GM18498 (cell line): ENCODE results near the gene ARHGAP15.

Experiments
- ATAC-seq: cut with Tn5 transposase; IDR thresholded peaks from one replicate; pipeline ENCODE4 v1.9.1; 2021; ENCODE audit warnings: mild to moderate bottlenecking, moderate library complexity; ENCODE audit not compliant: unreplicated experiment

The ARHGAP15 gene

DNA sequence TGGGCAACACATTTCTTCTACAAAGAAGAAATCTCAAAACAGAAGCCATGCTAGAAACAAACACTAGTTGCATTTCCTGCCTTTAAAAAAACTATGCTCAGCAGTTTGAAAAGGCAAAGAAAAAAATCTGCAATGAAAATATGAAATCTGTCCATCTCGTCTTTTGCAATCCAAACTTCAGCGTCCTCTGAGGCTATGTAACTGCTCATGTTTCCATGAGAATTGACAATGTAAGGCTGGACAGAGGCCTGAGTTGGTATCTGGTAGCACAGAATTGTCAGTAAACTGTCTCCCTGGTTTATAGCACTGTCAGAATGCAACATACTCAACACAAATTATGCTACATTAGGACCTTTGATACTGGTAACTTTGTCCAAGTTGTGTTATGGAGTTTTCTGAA, 429.9 kb downstream of the ARHGAP15 start:
- no peak for ATAC-seq

DNA sequence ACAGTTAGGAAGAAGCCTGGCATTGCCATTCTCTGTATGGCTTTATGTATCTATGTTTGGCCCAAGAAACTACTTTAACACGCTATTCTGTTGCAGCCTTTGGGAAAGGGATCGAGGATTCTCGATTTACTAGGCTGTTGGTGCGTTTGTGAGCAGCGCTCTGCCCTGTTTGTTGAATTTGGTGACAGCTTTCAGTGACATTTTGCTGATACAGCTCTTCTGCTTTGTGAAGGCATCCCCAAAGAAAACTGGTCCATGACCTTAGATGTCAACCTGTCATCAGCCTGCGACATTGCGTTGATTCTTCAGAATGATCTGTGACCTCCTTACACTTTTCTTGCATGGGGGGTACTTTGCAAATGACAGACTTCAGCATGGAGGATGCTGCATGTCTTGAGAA, 431.5 kb downstream of the ARHGAP15 start:
- ATAC-seq = no peak

DNA sequence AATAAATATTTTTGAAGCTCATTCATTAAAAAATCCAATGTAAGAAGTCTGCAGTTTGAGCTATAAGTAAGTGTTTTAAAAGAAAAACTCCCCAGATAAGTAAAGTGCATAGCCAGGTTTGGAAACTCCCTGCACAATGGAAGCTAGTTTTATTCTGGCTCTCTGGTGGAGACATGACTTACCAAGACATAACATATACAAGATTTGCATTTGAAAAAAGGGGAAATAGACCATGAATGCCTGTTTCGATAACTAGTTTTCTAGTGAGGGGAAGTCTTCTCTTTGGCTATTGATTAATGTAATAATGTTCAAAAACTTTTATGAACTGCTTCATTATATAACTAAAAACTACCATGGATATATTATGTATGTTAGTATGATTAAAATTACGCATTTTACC, 435.2 kb downstream of the ARHGAP15 start:
- ATAC-seq = peak; percentile 91

DNA sequence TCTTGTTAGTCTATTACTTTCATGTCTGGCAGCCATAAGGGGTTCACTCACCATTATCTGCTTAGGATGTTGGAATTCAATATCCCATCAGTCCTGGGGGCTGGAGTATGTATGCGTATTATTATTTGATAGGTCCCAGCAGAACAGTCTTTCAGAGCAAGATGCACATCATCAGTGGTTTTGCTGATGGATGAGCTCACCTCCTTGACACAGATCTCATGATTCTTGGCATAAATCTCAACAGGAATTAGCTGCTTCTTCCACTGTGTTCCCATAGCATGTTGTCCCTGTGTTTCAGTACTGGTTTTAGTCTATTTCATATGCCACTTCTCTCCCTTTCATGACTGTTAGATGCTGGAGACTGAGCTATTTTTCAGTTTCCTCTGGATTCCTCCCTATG, 442.5 kb downstream of the ARHGAP15 start:
- no peak for ATAC-seq

DNA sequence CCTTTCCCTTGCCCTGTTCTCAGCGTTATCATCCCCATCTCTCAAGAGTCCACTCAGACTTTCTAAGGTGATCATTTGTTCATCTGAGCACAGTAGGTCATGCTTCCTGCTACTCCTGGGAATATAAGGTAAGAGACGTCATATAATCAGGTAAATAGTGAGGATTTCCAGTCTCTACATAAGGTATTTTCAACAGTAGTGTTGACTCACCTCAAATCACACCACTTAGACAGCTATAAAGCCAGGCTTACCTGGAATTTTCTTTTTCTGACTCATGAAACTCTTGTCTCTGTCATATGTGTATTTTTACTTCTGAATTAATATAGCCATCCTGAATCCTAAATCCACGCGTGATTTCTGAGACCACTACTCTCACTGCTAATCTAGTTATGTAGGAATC, 443.2 kb downstream of the ARHGAP15 start:
- ATAC-seq = no peak

DNA sequence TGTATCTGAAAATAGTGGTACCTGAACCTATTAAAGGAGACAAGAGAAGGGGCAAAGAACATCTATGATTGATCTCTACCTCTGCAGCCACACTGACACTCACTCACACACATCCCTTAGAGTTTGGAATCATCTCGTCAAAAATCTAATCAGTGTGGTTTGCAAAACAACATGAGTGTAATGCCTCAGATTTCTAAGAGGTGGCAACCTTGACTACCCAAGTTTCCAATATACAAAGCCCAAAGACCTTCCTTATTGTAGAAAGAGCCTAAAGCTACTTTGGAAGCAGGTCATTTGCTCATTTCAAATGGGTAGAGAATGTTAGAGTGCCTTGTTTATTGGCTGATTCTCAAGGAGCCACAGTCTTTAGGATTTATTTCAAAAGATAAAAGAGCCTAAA, 444.9 kb downstream of the ARHGAP15 start:
- ATAC-seq = no peak

DNA sequence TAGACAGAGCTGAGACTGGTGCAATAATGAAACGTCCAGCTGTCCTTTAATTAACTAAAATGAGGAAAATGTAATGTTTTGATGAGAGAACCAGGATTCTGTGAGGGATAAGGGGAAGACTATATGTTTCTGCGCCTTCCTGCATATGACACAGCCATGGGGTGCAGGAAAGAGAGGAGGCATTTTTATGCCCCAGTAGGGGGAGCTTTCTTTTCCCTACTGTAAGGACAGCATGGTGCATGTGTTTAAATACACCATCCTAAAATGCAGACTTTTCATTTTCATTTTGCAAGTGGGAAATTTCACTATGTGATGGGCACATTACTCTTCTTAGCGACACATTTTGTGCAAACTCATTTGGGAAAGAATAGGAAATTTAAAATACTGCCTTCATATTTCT, 446.1 kb downstream of the ARHGAP15 start:
- no peak for ATAC-seq

DNA sequence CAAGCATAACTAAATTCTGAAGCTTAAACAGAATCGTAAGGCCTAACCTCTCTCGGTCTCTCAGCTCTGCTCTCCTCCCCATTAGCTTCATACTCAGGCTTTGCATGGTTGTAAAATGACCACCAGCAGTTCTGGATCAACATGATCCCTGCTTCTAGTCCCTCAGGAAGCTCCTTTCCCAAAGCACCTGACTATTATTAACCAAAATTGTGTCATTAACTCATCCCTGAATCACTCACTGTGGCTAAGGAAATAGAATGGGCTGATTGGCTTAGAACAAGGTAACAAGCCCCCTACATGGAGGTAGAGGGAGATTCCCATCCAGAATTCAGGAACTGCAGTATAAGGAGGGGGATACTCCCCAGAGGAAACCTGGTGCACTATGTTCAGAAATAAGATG, 448.3 kb downstream of the ARHGAP15 start:
- ATAC-seq = no peak

DNA sequence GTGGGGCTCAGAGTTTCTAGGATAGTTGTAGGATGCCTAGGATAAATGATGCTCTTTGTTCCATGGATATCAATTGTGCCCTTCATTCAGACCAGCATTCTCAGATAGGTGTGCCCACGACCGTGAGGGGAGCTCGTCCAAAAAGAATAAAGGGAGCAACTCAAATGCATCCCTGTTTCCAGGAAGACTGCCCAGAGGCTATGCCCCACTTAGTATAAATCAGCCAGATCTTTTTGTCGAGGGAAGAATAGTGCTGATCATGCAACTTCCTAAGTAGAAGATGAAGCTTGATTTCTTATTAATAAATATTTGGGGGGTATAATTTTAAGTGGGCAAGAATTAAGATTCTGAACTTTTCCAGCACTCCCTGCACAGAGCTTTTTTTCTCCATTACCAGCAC, 450.2 kb downstream of the ARHGAP15 start:
- ATAC-seq = no peak

DNA sequence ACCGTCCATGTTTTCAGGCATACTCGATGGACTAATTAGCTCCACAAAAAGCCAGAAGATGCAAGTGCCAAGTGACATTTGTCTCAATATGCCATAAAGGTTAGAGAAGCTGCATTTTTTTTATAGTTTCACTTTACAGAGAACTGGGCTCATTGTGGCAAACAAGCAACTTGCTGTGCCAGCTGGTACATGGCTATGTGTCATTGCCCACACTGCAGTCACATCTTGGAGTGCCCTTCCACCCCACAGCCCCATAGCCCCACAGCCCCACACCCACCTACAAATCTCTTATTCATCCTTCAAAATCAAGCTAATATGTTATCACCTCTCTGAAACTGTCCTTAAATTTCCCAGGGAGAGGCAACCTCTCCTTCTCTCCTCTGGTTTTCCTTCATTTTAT, 451.9 kb downstream of the ARHGAP15 start:
- no peak for ATAC-seq

DNA sequence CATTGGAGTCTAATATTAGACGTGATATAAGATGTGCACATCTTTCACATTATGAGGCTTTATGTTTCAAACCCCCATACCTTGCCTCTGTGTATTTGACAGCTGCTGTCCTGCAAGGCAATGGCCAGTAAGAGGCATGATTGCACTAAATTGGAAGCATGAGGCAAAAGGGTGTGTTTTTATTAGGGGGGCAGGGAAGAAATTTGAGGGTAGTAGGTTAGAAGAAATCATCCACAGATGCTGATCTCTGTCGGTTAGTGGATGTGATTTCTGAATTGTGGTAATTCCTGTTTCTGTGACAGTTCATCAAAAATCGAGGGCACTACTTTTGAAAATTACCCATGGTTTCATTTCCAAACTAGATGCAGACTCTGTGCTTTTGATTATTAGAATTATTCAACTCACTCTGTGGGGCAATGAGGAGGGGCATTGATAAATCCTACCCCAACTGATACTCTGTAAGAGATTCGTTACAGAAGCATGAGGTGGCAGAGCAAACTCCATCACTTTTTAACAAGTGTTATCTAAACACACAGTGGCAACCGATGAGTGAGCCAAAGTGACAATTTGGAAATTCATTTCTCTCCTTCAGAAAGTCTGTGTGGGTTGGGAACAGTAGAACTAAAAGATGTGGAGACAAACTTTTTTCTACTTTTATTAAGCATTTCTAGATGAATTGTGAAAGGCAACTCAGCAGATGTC, 453.0 kb downstream of the ARHGAP15 start:
- no peak for ATAC-seq

DNA sequence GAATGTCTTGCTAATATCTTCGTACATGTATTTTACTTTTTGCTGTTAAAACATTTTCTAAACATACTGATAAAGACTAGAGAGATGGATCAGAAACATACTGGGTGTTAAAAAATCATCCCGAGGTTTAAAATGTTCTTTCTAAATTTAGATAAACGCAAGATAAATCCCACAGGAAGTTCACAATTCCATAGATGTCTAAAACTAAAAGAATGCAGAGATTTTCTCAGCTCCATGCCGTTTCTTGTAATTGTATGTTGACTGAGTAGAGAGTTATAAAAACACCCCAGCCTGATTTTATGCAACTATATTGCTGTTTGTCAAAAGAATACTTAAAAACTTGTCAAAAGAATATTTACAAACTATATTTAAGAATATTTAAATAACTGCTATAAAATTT, 455.7 kb downstream of the ARHGAP15 start:
- ATAC-seq = no peak

DNA sequence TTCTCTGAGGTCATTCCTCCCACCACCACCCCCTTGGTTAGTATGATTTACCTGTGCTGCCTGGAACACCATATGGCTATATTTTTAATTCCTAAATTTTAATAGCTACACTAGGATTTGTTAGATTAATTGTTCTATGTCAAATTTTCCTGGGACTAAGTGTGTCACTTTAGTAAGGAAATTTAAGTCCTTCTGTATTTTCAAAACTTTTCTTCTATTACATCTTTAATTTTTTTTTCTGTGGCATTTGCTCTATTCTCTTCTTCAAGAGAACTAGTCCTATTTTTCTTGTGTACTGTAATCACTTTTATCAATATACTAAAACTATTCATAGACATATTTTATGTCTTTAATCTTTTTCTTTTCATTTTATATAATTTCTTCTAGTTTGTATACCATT, 456.9 kb downstream of the ARHGAP15 start:
- no peak for ATAC-seq

DNA sequence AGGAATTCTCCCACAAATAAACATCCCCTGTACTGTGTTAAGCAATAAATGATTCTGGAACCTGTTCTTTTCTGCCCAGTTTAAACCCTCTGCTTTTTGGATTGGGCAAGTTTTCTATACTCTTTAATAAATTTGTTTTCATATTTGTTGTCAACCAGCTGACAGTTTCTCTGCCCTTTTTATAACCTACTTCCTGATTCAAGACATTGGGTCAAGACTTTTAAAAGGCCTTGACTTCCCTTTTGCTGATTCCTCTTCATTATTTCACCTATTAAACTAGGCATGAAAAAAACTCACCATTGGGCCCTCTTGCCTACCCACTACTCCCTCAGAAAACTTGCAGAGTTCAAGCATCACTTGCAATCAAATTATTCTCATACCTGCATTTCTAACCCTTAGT, 459.5 kb downstream of the ARHGAP15 start:
- no peak for ATAC-seq

DNA sequence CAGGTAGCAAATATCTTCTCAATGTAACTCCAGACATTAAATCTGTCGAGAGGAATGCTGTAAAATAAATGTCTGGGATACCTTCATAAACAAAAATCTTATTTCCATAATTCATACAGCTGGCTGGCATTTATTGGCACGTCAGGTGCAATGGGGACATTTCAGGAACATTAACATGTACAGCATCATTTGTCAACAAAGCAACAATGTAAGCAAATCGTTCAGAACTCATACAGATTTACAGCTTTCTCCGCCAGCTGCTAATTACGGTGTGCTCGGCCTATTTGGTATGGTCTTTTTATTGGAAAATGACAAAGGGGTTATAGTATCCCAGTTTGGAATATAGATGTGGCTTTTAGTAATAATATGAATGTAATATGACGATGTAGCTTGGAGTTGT, 464.9 kb downstream of the ARHGAP15 start:
- no peak for ATAC-seq

DNA sequence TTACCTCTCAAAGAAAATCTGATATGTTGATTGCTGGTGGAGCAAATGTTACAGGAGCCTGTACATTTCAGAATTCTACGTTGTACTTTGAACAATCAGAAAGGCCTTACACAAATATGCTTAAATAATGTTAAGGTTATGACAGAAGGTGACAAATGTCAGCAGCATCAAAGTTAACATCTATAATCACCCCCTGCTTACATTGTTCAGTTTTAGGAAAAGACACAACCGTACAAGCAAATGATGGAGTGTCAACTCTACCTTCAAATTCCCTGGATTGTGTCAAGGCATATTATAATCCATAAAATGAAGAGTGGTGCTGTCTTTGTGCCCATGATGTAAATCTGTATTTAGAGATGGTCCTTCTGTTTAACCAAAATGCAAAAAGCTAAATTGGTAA, 465.5 kb downstream of the ARHGAP15 start:
- no peak for ATAC-seq

DNA sequence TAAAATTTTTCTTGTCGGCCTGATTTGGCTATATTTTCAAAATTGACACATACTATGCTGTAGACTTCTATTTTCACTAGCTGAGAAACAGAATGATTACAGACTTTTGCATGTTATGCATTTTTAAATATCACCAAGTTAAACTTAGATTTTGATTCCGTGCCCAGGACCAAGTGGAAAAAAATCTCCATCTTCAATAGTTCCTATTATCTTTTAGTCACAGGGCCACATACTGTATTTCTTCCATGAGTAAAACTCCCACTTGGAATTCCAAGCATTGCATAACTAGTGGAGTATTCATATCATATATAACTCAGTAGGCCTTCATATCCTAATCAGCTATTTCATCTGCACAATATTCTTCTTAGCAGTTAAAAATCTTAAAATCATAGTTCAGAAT, 470.9 kb downstream of the ARHGAP15 start:
- no peak for ATAC-seq

DNA sequence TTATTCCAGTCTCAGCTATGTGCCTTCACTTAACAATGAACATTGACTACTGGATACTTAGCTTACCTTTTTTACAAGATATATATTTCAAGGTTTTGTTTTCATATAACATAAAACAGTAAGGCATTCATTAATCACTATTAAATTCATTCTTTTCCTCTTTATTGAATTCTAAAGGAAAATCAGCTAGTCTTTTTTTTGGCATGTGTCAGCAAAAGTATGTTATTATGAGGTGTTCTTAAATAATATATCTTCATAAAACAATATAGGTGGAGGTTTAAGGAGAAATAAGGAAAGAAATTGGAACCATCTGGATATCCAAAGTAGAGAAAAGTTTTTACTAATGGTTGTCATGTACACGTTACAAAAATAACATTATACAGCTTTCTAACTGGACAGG, 472.6 kb downstream of the ARHGAP15 start:
- no peak for ATAC-seq

DNA sequence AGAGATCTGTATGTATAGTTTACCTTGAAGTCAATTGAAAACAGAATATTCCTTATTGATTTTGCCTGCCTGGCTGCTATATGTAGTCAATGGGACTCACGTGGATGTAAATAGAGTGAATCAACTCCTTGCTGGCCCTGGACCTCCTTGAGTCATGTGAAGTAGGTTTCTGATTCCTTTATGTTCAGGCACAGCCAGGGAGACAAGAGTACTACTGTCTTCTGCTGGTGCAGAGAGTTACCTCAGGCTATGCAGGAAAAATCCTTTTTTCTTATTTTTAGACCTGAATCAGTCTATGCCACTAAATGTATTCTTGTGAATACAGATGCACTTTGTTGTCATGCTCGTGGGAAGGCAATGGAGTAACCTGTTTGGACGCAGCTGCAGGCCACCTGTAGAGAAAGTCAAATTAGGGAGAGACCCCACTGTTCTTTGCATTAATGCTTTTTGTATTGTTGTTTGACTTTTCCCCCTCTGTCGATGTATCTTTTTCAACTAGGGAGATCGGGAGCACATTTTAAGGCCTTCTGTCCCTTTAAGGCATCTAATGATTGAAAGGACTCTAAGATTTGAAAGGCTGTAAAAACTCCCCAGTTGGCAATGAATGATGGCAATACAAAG, 473.9 kb downstream of the ARHGAP15 start:
- no peak for ATAC-seq

DNA sequence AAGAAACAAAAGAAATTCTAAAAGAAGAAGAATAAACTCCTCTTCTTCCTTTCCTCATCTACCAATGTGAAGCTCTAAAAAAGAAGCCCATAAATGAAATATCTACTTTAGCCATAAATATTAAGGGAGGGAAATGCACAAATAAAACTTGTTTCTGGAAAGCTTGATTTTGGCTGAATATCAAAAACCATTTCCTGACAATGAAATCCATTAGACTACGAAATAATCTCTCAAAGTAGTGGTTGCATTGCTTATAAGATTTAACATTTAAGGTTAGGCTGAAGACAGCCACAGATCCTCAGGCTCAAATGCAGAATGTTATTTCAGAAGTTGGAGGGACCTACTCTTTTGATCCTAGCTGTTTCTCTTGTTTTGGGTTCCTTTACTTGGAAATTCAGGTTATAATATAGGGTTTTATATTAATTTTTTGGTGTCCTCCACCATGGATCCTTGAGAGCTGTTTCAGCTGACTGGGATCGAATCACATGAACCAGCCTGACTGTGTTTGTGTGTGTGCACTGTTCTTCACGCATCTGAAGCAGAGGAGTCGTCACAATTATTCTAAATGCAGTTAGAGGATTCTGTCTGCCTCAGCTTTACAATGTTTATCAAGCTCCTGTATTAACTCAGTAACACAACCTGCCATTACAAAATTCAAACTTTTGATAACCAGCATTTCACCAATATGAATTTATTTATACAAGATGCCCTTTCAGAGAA, 474.8 kb downstream of the ARHGAP15 start:
- no peak for ATAC-seq

DNA sequence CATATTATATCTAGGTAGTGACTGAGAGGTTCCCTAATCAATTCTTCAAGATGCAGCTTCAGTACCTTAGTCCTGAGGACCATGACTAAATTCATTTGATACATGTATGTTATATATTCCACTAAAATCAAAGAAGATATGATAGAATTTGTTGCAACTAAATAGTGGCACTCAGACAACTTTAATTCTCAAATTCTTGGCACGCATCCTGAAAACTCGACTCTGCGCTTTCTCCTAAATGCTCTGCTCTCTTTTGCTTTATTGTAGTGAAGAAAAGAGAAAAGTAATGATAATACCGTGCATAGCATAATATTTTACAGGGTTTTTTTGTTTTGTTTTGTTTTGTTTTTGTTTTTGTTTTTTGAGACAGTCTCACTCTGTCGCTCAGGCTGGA, 475.3 kb downstream of the ARHGAP15 start:
- ATAC-seq = no peak
